OCI-LY3 (cell line): Measurements from ENCODE around the gene PQBP1.

Source experiments
- EZH2phosphoT487 ChIP-seq: fragments of 200-600 bp; shearing (Covaris generic); IDR thresholded peaks from 2 replicates; pipeline ENCODE4 v1.6.1; 2018; ENCODE audit warnings: antibody characterized with exemption, mixed run types, low read depth
- TF ChIP-seq, protein P1 (sequence below): fragments of 200-600, 300-600 bp; sonication (generic); IDR thresholded peaks from 2 replicates; pipeline ENCODE4 v1.5.1; 2014; ENCODE audit warnings: antibody characterized with exemption, low read length, low read depth

DNA sequence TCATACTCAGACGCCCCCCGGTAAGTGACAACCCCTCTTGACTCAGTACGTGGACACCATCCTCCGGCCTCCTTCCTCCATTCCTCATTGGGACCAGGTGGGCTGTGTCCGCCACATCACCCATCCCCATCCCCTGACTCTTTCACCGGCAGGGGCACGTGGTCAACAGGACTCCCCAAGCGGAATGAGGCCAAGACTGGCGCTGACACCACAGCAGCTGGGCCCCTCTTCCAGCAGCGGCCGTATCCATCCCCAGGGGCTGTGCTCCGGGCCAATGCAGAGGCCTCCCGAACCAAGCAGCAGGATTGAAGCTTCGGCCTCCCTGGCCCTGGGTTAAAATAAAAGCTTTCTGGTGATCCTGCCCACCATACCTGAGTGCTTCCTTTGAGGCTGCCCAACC is 5.0 kb downstream of the PQBP1 start:
- TF ChIP-seq, protein P1, sequence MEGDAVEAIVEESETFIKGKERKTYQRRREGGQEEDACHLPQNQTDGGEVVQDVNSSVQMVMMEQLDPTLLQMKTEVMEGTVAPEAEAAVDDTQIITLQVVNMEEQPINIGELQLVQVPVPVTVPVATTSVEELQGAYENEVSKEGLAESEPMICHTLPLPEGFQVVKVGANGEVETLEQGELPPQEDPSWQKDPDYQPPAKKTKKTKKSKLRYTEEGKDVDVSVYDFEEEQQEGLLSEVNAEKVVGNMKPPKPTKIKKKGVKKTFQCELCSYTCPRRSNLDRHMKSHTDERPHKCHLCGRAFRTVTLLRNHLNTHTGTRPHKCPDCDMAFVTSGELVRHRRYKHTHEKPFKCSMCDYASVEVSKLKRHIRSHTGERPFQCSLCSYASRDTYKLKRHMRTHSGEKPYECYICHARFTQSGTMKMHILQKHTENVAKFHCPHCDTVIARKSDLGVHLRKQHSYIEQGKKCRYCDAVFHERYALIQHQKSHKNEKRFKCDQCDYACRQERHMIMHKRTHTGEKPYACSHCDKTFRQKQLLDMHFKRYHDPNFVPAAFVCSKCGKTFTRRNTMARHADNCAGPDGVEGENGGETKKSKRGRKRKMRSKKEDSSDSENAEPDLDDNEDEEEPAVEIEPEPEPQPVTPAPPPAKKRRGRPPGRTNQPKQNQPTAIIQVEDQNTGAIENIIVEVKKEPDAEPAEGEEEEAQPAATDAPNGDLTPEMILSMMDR, result no peak
- no peak for TF ChIP-seq EZH2phosphoT487
